COR-L47 (cell line): ENCODE data around the gene LINC01488.

Source experiments
- DNase-seq: peaks from one replicate; lab custom pipeline; 2025; lab: John Stamatoyannopoulos, UW

LINC01488 gene

GRCh38 chr11:69446108-69446507 lies 35.4 kb upstream of the LINC01488 start:
- DNase-seq = no peak

GRCh38 chr11:69447786-69448185 lies 33.7 kb upstream of the LINC01488 start:
- DNase-seq = no peak

- no peak for DNase-seq
These were observed 32.8 kb upstream of the LINC01488 start for GRCh38 chr11:69448471-69449284.

GRCh38 chr11:69449320-69450063 lies 32.0 kb upstream of the LINC01488 start:
- DNase-seq = no peak

- no peak for DNase-seq
These were observed 31.2 kb upstream of the LINC01488 start for GRCh38 chr11:69450064-69450856.

GRCh38 chr11:69450857-69451220 lies 30.6 kb upstream of the LINC01488 start:
- DNase-seq = no peak

GRCh38 chr11:69451289-69451688 lies 30.2 kb upstream of the LINC01488 start:
- no peak for DNase-seq

- no peak for DNase-seq
These were observed 29.1 kb upstream of the LINC01488 start for GRCh38 chr11:69452206-69452987.

GRCh38 chr11:69453151-69453550 lies 28.3 kb upstream of the LINC01488 start:
- no peak for DNase-seq

GRCh38 chr11:69454018-69454417 lies 27.4 kb upstream of the LINC01488 start:
- no peak for DNase-seq

GRCh38 chr11:69455969-69456368 lies 25.5 kb upstream of the LINC01488 start:
- DNase-seq = no peak

GRCh38 chr11:69456712-69457111 lies 24.8 kb upstream of the LINC01488 start:
- no peak for DNase-seq

- no peak for DNase-seq
These were observed 21.5 kb upstream of the LINC01488 start for GRCh38 chr11:69459848-69460539.

GRCh38 chr11:69460540-69461257 lies 20.8 kb upstream of the LINC01488 start:
- no peak for DNase-seq

GRCh38 chr11:69461272-69461962 lies 20.0 kb upstream of the LINC01488 start:
- no peak for DNase-seq

- no peak for DNase-seq
These were observed 19.1 kb upstream of the LINC01488 start for GRCh38 chr11:69462106-69462951.

GRCh38 chr11:69463181-69463994 lies 18.1 kb upstream of the LINC01488 start:
- no peak for DNase-seq
